Esophagus squamous epithelium (tissue), 4 donors: ENCODE measurements around the gene CFAP77.

Experiments
- CTCF ChIP-seq, 6 experiments: fragments of 450-650 bp in 4 of 6; fragments of 200-600 bp in 2 of 6; sonication (generic) in 2 of 6; IDR thresholded peaks; one replicate each; pipeline ENCODE4 v1.5.1; 2016 to 2019; ENCODE audit warnings: antibody characterized with exemption in 6 of 6, mild to moderate bottlenecking in 4 of 6, moderate library complexity in 4 of 6
- POLR2A ChIP-seq, 4 donors: fragments of 450-650 bp; IDR thresholded peaks; one replicate each; pipeline ENCODE4 v1.6.1; 2017; ENCODE audit warnings: antibody characterized with exemption in 4 of 4, mild to moderate bottlenecking in 4 of 4, moderate library complexity in 3 of 4

DNA sequence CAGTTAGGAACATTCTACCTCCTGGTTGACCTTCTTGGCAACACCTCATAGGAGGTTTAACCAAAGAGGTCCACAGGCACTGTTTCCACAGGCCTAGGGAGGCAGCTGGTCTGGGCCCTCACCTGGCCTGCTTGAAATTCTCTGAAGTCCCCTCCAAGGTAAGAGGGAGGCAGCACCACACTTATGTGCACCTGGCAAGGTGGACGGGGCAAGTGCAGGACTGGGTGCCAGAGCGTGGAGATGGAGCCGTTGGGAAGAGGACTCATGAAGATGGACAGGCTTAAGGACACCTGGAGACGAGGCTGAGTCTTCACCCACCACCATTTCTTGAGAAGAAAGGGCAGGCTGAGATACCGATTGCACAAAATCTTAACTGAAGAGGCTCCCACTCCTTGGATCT lies 165.8 kb downstream of the CFAP77 start:
- TF ChIP-seq POLR2A (IDR thresholded peaks at IDR 0.05): no peak
- TF ChIP-seq CTCF (IDR thresholded peaks at IDR 0.05): no peak
